ENCODE data around the gene CREBL2.
"Not testable (repeated sequence)": the region's sequence is repeated elsewhere in the genome, so short reads cannot be mapped to it uniquely, and the experiment has no call there.

DNA sequence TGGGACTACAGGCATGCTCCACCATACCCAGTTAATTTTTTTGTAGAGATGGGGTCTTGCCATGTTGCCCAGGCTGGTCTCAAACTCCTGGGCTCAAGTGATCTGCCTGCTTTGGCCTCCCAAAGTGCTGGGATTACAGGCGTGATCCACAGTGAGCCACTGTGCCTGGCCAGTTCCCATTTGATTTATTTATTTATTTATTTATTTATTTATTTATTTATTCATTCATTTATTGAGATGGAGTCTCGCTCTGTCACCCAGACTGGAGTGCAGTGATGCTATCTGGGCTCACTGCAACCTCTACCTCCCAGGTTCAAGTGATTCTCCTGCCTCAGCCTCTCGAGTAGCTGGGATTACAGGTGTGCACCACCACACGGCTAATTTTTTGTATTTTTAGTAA lies 41.0 kb downstream of the CREBL2 start:
- TF ChIP-seq GABPB1 (CRISPR knock-in tag; IDR thresholded peaks at IDR 0.05); FOXK1 (CRISPR knock-in tag; IDR thresholded peaks at IDR 0.05); ZNF423 (CRISPR knock-in tag; IDR thresholded peaks at IDR 0.05); NR1H2 (CRISPR knock-in tag; IDR thresholded peaks at IDR 0.05); JUN (CRISPR knock-in tag; IDR thresholded peaks at IDR 0.05); SP1 (CRISPR knock-in tag; conservative IDR thresholded peaks at IDR 0.05); IRF2 (CRISPR knock-in tag; IDR thresholded peaks at IDR 0.05; ENCODE audit: borderline replicate concordance, low read depth); RELA (CRISPR knock-in tag; IDR thresholded peaks at IDR 0.05; ENCODE audit: borderline replicate concordance): not testable (repeated sequence)
- TF ChIP-seq, protein P1, sequence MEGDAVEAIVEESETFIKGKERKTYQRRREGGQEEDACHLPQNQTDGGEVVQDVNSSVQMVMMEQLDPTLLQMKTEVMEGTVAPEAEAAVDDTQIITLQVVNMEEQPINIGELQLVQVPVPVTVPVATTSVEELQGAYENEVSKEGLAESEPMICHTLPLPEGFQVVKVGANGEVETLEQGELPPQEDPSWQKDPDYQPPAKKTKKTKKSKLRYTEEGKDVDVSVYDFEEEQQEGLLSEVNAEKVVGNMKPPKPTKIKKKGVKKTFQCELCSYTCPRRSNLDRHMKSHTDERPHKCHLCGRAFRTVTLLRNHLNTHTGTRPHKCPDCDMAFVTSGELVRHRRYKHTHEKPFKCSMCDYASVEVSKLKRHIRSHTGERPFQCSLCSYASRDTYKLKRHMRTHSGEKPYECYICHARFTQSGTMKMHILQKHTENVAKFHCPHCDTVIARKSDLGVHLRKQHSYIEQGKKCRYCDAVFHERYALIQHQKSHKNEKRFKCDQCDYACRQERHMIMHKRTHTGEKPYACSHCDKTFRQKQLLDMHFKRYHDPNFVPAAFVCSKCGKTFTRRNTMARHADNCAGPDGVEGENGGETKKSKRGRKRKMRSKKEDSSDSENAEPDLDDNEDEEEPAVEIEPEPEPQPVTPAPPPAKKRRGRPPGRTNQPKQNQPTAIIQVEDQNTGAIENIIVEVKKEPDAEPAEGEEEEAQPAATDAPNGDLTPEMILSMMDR (IDR thresholded peaks at IDR 0.05): not testable (repeated sequence)
- TF ChIP-seq, protein P2, sequence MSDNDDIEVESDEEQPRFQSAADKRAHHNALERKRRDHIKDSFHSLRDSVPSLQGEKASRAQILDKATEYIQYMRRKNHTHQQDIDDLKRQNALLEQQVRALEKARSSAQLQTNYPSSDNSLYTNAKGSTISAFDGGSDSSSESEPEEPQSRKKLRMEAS (CRISPR knock-in tag; IDR thresholded peaks at IDR 0.05): not testable (repeated sequence)
- TF ChIP-seq, protein P3, sequence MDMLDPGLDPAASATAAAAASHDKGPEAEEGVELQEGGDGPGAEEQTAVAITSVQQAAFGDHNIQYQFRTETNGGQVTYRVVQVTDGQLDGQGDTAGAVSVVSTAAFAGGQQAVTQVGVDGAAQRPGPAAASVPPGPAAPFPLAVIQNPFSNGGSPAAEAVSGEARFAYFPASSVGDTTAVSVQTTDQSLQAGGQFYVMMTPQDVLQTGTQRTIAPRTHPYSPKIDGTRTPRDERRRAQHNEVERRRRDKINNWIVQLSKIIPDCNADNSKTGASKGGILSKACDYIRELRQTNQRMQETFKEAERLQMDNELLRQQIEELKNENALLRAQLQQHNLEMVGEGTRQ (CRISPR knock-in tag; IDR thresholded peaks at IDR 0.05): not testable (repeated sequence)
- TF ChIP-seq, protein P4, sequence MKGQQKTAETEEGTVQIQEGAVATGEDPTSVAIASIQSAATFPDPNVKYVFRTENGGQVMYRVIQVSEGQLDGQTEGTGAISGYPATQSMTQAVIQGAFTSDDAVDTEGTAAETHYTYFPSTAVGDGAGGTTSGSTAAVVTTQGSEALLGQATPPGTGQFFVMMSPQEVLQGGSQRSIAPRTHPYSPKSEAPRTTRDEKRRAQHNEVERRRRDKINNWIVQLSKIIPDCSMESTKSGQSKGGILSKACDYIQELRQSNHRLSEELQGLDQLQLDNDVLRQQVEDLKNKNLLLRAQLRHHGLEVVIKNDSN (CRISPR knock-in tag; IDR thresholded peaks at IDR 0.05): not testable (repeated sequence)
- TF ChIP-seq, protein P5, sequence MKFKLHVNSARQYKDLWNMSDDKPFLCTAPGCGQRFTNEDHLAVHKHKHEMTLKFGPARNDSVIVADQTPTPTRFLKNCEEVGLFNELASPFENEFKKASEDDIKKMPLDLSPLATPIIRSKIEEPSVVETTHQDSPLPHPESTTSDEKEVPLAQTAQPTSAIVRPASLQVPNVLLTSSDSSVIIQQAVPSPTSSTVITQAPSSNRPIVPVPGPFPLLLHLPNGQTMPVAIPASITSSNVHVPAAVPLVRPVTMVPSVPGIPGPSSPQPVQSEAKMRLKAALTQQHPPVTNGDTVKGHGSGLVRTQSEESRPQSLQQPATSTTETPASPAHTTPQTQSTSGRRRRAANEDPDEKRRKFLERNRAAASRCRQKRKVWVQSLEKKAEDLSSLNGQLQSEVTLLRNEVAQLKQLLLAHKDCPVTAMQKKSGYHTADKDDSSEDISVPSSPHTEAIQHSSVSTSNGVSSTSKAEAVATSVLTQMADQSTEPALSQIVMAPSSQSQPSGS (CRISPR knock-in tag; IDR thresholded peaks at IDR 0.05; ENCODE audit: borderline replicate concordance, low read depth): not testable (repeated sequence)
